Stomach (tissue), 4 donors: ENCODE measurements around the gene CDH23.

Experiments
- CTCF ChIP-seq, 7 experiments: fragments of 450-650 bp in 4 of 7; fragments of 200-600 bp in 3 of 7; sonication (generic) in 3 of 7; IDR thresholded peaks; one replicate each; pipeline ENCODE4 v1.5.1; 2016 to 2019; ENCODE audit warnings: antibody characterized with exemption in 7 of 7, control low read depth in 2 of 7, mild to moderate bottlenecking in 1 of 7
- POLR2A ChIP-seq, 4 donors: fragments of 450-650 bp; IDR thresholded peaks; one replicate each; pipeline ENCODE4 v1.6.1; 2016; ENCODE audit warnings: antibody characterized with exemption in 4 of 4, control low read depth in 2 of 4, mild to moderate bottlenecking in 1 of 4, moderate library complexity in 1 of 4
- POLR2AphosphoS5 ChIP-seq, 3 donors: sonication (generic); formaldehyde crosslinking; IDR thresholded peaks; one replicate each; pipeline ENCODE4 v1.6.1; 2016; ENCODE audit warnings: antibody characterized with exemption in 3 of 3

- TF ChIP-seq CTCF (IDR thresholded peaks at IDR 0.05) (no peak), POLR2A (IDR thresholded peaks at IDR 0.05) (no peak), POLR2AphosphoS5 (IDR thresholded peaks at IDR 0.05) (no peak)
Measured at GRCh38 chr10:71614946-71615345, 218.2 kb downstream of the CDH23 start.
